B cell (primary cell): Measurements from ENCODE around the gene SPIB. TPM values are rescaled to one million over a fixed set of nuclear protein-coding genes. Genes with fewer than 3 reads are reported as not detected.

Experiments used
- ATAC-seq: fragments of 200-7000 bp; cut with Tn5 transposase; one replicate; pipeline ENCODE4 v1.10.0; 2021; ENCODE audit warnings: low read depth, mild to moderate bottlenecking, moderate number of reproducible peaks, moderate library complexity
- CTCF ChIA-PET: fragments of 350-600 bp; sonication (Branson Sonifier 250); formaldehyde crosslinking; loops from one replicate; lab custom pipeline; 2021; ENCODE audit warnings: antibody characterized with exemption, inconsistent platforms; lab: Charles Lee
- POLR2A ChIA-PET: fragments of 350-600 bp; sonication (Branson Sonifier 250); formaldehyde crosslinking; loops from one replicate; lab custom pipeline; 2021; ENCODE audit warnings: antibody characterized with exemption; lab: Charles Lee
- DNase-seq: peaks from one replicate; pipeline ENCODE4 v3.0.0; 2013
- H2AFZ ChIP-seq: 2 replicates; pipeline ENCODE4 v1.6.1; 2012; ENCODE audit warnings: mild to moderate bottlenecking, low read depth, low read length; ENCODE audit not compliant: insufficient read depth, poor library complexity, severe bottlenecking
- H3K27ac ChIP-seq, 2 donors: 1 replicate in 1 of 2; 2 replicates in 1 of 2; pipeline ENCODE4 v1.5.1; 2012 to 2013; ENCODE audit warnings: low read length in 2 of 2, mild to moderate bottlenecking in 2 of 2, moderate library complexity in 1 of 2
- H3K27me3 ChIP-seq, 4 experiments: fragments of 200-600 bp in 1 of 4; sonication (generic) in 1 of 4; replicated peaks in 1 of 4; 1 replicate in 2 of 4; 2 replicates in 2 of 4; pipeline versions ENCODE4 v1.6.1 to v1.7.0; 2013 to 2016; ENCODE audit warnings: low read length in 3 of 4, mild to moderate bottlenecking in 2 of 4, mixed read lengths in 1 of 4, moderate library complexity in 1 of 4; ENCODE audit not compliant: insufficient read depth in 4 of 4, control insufficient read depth in 3 of 4; ENCODE audit errors: control extremely low read depth in 1 of 4
- H3K36me3 ChIP-seq, 2 experiments: replicated peaks in 1 of 2; 1 replicate in 1 of 2; 2 replicates in 1 of 2; pipeline versions ENCODE4 v1.6.1 to v1.7.1; 2013; ENCODE audit warnings: low read length in 1 of 2; ENCODE audit not compliant: insufficient read depth in 2 of 2, control insufficient read depth in 1 of 2; ENCODE audit errors: control extremely low read depth in 1 of 2, extremely low read depth in 1 of 2
- H3K4me1 ChIP-seq, 2 donors: fragments of 200-600 bp in 1 of 2; sonication (generic) in 1 of 2; 1 replicate in 1 of 2; 2 replicates in 1 of 2; pipeline versions ENCODE4 v1.5.1 to v1.6.1; 2013 to 2017; ENCODE audit warnings: low read length in 2 of 2; ENCODE audit not compliant: control insufficient read depth in 2 of 2, insufficient read depth in 2 of 2
- H3K4me2 ChIP-seq: replicated peaks from 2 replicates; pipeline ENCODE3; 2012; ENCODE audit warnings: mild to moderate bottlenecking, low read depth, low read length; ENCODE audit not compliant: poor library complexity, severe bottlenecking
- H3K4me3 ChIP-seq, 5 experiments: fragments of 200-600 bp in 1 of 5; sonication (generic) in 1 of 5; 1 replicate in 3 of 5; 2 replicates in 2 of 5; pipeline versions ENCODE4 v1.5.1 to v1.7.0; 2011 to 2016; ENCODE audit warnings: low read length in 4 of 5, mild to moderate bottlenecking in 4 of 5, low read depth in 2 of 5, control low read depth in 1 of 5, moderate library complexity in 1 of 5; ENCODE audit not compliant: insufficient read depth in 1 of 5; ENCODE audit errors: control extremely low read depth in 1 of 5, extremely low read depth in 1 of 5
- H3K79me2 ChIP-seq: fragments of 200-600 bp; sonication (generic); one replicate; pipeline ENCODE4 v1.6.0; 2016; ENCODE audit warnings: low read length; ENCODE audit not compliant: control insufficient read depth, insufficient read depth
- H3K9ac ChIP-seq: fragments of 200-600 bp; sonication (generic); 2 replicates; pipeline ENCODE4 v1.6.1; 2017; ENCODE audit warnings: mild to moderate bottlenecking, low read length, moderate library complexity
- H3K9me3 ChIP-seq, 3 donors: one replicate each; pipeline versions ENCODE4 v1.6.1 to v1.7.1; 2013; ENCODE audit warnings: low read length in 2 of 3; ENCODE audit not compliant: control insufficient read depth in 2 of 3, insufficient read depth in 1 of 3; ENCODE audit errors: control extremely low read depth in 1 of 3
- H4K20me1 ChIP-seq: 2 replicates; pipeline ENCODE4 v1.6.0; 2012; ENCODE audit warnings: mild to moderate bottlenecking, low read length; ENCODE audit not compliant: insufficient read depth, control insufficient read depth, poor library complexity, severe bottlenecking
- H3K27ac Mint-ChIP-seq: one replicate; pipeline ENCODE4 v1.8.0; 2021; ENCODE audit warnings: mixed read lengths
- H3K27me3 Mint-ChIP-seq: one replicate; pipeline ENCODE4 v1.8.0; 2021; ENCODE audit warnings: mixed read lengths
- H3K4me1 Mint-ChIP-seq: one replicate; pipeline ENCODE4 v1.8.0; 2021; ENCODE audit warnings: mixed read lengths
- H3K4me3 Mint-ChIP-seq: one replicate; pipeline ENCODE4 v1.8.0; 2021; ENCODE audit warnings: mixed read lengths
- H3K9me3 Mint-ChIP-seq: one replicate; pipeline ENCODE4 v1.8.0; 2022; ENCODE audit warnings: mixed read lengths; ENCODE audit not compliant: insufficient read depth
- EZH2 ChIP-seq: IDR thresholded peaks from 2 replicates; pipeline ENCODE4 v1.6.1; 2012; ENCODE audit warnings: borderline replicate concordance, low read depth, mild to moderate bottlenecking, moderate library complexity, low read length; ENCODE audit not compliant: insufficient read depth, poor library complexity, severe bottlenecking
- WGBS: methylation state at CpG from one replicate; pipeline ENCODE4 v1.1.5; 2013; ENCODE audit warnings: missing lambda C conversion rate; ENCODE audit not compliant: insufficient coverage; 5-methylcytosine and 5-hydroxymethylcytosine counted together
- intact Hi-C: fragments of 100-400 bp; cut with micrococcal nuclease; formaldehyde crosslinking; loops from one replicate; pipeline ENCODE4 v1.10.0; 2022
- polyA plus RNA-seq: library from polyadenylated mRNA; depleted of rRNA; stranded (reverse); fragments of >200 nt; gene quantifications from 2 replicates; pipeline ENCODE4 v1.2.3, GENCODE V29; 2012
- total RNA-seq, 2 donors: library from RNA; stranded (reverse); fragments of 120-200 nt in 1 of 2; gene quantifications; 1 replicate in 1 of 2; 2 replicates in 1 of 2; pipeline versions ENCODE4 v1.2.3 to v1.2.4, GENCODE V29; 2013 to 2022
- TF ChIP-seq, protein P1 (sequence below): fragments of 200-600 bp; IDR thresholded peaks from one replicate; pipeline ENCODE4 v1.8.0; 2022; ENCODE audit warnings: antibody characterized with exemption, mild to moderate bottlenecking

Gene SPIB
- total and polyA plus RNA-seq, 2 donors (not counting 1 experiment from before 2014, with no cell fraction given) = 183 to 205 TPM

DNA sequence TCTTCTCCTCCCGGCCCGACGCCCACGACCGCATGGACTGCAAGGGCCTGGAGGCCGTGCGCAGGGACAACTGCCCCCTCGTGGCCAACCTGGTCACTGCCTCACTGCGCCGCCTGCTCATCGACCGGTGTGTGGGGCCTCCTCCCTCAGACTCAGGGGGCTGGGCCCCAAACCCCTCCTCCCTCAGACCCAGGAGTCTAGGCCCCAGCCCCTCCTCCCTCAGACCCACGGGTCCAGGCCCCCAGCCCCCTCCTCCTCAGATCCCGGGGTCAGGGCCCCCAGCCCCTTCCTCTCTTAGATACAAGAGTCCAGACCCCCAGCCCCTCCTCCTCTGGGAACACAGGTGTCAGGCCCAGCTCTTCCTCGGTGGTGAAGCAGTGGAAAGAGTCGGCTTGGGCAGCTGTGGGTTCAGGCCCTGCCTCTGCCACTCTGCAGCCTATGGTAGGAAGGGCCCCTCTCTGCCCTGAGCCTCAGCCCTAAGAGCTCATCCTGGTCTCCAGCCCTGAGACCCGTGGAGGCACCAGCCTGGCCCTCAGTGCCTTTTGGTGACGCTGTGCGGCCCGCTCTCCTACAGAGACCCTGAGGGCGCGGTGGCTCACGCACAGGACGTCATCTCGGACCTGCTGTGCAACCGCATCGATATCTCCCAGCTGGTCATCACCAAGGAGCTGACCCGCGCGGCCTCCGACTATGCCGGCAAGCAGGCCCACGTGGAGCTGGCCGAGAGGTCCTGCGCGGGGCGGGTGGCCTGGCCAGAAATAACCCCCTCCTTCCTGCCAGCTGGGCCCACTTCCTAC, 3.7 kb upstream of the SPIB start:
- Histone ChIP-seq H3K4me1 (peaks cover 30 to 48% of the 10 kb centered on the region in 2 donors), H3K9me3 (no peaks in the 10 kb centered on the region), H3K9ac (peak overlapping the region; percentile 63), H3K27me3 (no peaks in the 10 kb centered on the region), H3K4me2 (peak overlapping the region; percentile 97), H3K27ac (peak overlapping the region; percentile 97 to 98), H2AFZ (peak overlapping the region; percentile 10), H3K36me3 (peaks cover 0 to 5% of the 10 kb centered on the region in 2 experiments), H4K20me1 (peaks cover 10% of the 10 kb centered on the region), H3K4me3 (peak overlapping the region in 4 of 5 experiments; percentile 44 to 60 (median 52)), H3K79me2 (peaks cover 33% of the 10 kb centered on the region)
- intact Hi-C loops = loop anchor here (1.0 to 5.0 kb wide), 8 partner anchors 16 to 73 kb away; partner anchors contain the start of genes EMC10, GARIN5A, NR1H2 and POLD1
- CTCF ChIA-PET = interaction anchor here (0.9 to 3.2 kb wide), 9 partner anchors 14 to 390 kb away, joined by 3 to 33 read pairs (median 9); partner anchors contain the start of genes NR1H2 and POLD1
- TF ChIP-seq EZH2 = no peak
- TF ChIP-seq, protein P1, sequence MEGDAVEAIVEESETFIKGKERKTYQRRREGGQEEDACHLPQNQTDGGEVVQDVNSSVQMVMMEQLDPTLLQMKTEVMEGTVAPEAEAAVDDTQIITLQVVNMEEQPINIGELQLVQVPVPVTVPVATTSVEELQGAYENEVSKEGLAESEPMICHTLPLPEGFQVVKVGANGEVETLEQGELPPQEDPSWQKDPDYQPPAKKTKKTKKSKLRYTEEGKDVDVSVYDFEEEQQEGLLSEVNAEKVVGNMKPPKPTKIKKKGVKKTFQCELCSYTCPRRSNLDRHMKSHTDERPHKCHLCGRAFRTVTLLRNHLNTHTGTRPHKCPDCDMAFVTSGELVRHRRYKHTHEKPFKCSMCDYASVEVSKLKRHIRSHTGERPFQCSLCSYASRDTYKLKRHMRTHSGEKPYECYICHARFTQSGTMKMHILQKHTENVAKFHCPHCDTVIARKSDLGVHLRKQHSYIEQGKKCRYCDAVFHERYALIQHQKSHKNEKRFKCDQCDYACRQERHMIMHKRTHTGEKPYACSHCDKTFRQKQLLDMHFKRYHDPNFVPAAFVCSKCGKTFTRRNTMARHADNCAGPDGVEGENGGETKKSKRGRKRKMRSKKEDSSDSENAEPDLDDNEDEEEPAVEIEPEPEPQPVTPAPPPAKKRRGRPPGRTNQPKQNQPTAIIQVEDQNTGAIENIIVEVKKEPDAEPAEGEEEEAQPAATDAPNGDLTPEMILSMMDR = peak; percentile 92
- Mint-ChIP-seq H3K27ac (peak overlapping the region; percentile 98), H3K4me1 (peaks cover 37% of the 10 kb centered on the region), H3K9me3 (no peaks in the 10 kb centered on the region), H3K4me3 (peak overlapping the region; percentile 81), H3K27me3 (no peaks in the 10 kb centered on the region)
- 20% methylated on average over 30 of the region's 37 CpGs for WGBS
- POLR2A ChIA-PET = interaction anchor here (0.7 to 6.4 kb wide), 11 partner anchors 15 to 86 kb away, joined by 3 to 96 read pairs (median 7); partner anchors contain the start of genes KCNC3, MYBPC2, NR1H2 and POLD1
- DNase-seq = peak; percentile 91
- peak; percentile 21 for ATAC-seq
